Measurements from ENCODE around the gene MPZ.
"Not testable (repeated sequence)": the region's sequence is repeated elsewhere in the genome, so short reads cannot be mapped to it uniquely, and the experiment has no call there.

- not testable (repeated sequence) for TF ChIP-seq POLR2A, CTCF (IDR thresholded peaks at IDR 0.05)
Measured at GRCh38 chr1:161257109-161257508, 52.7 kb downstream of the MPZ start.

Measured in thyroid gland (tissue), 4 donors.